AG04450 (cell line): Measurements from ENCODE around the gene PC. TPM values are rescaled to one million over a fixed set of nuclear protein-coding genes. Genes with fewer than 3 reads are reported as not detected.

Experiments used
- CTCF ChIA-PET: fragments of 300-600, 350-600 bp; formaldehyde crosslinking; extraction: SDS; loops from one replicate; lab custom pipeline; 2022; ENCODE audit warnings: antibody characterized with exemption, inconsistent platforms; lab: Charles Lee
- POLR2A ChIA-PET: fragments of 350-600 bp; formaldehyde crosslinking; extraction: SDS; loops from one replicate; lab custom pipeline; 2021; ENCODE audit warnings: antibody characterized with exemption, inconsistent platforms; lab: Yijun Ruan, JAX
- DNase-seq: peaks from one replicate; pipeline ENCODE4 v3.0.0-alpha.2; 2011; ENCODE audit warnings: low read depth, low spot score
- H3K27ac ChIP-seq: one replicate; pipeline ENCODE4 v1.5.1; 2012; ENCODE audit warnings: low read depth, low read length, control low read depth
- H3K27me3 ChIP-seq: one replicate; pipeline ENCODE4 v1.6.0; 2012; ENCODE audit warnings: low read length; ENCODE audit not compliant: control insufficient read depth, insufficient read depth
- H3K4me3 ChIP-seq: 2 replicates; pipeline ENCODE4 v1.5.1; 2011; ENCODE audit warnings: mild to moderate bottlenecking, low read depth, low read length, control low read depth
- H3K9me3 ChIP-seq: 2 replicates; pipeline ENCODE4 v1.5.1; 2012; ENCODE audit warnings: low read length; ENCODE audit not compliant: control insufficient read depth, insufficient read depth
- CTCF ChIP-seq: IDR thresholded peaks from 2 replicates; pipeline ENCODE4 v1.5.1; 2011; ENCODE audit warnings: low read depth, low read length, control low read depth, inconsistent platforms
- polyA plus RNA-seq: library from polyadenylated mRNA; depleted of rRNA; stranded (reverse); fragments of >200 nt; gene quantifications from 2 replicates; pipeline ENCODE4 v1.2.3, GENCODE V29; 2011

Gene PC
- polyA plus RNA-seq, 1 experiment: 12.1 TPM

- ChIA-PET CTCF (interaction anchor here (0.8 kb wide), 1 partner anchor 481 kb away, joined by 4 read pairs; no protein-coding TSS in a partner anchor), POLR2A (no interaction called here)
- peaks cover 4% of the 10 kb centered on the region; the same call in 1 of the 2 replicates for H3K9me3 ChIP-seq
- no peak for TF ChIP-seq CTCF
- H3K27ac ChIP-seq: no peak overlapping the region
- no peak overlapping the region for H3K4me3 ChIP-seq
- no peak for DNase-seq
- no peaks in the 10 kb centered on the region for H3K27me3 ChIP-seq
These were observed 68.2 kb downstream of the PC start for GRCh38 chr11:66889960-66890359.

GRCh38 chr11:66888282-66888681 lies 69.9 kb downstream of the PC start:
- no peaks in the 10 kb centered on the region for H3K27me3 ChIP-seq
- DNase-seq: no peak
- H3K9me3 ChIP-seq: peaks cover 4% of the 10 kb centered on the region; the same call in 1 of the 2 replicates
- POLR2A ChIA-PET: no interaction called here
- TF ChIP-seq CTCF: no peak
- no peak overlapping the region for H3K27ac ChIP-seq
- CTCF ChIA-PET: no interaction called here
- no peak overlapping the region for H3K4me3 ChIP-seq

- Histone ChIP-seq H3K4me3 (no peak overlapping the region), H3K27me3 (no peaks in the 10 kb centered on the region), H3K9me3 (peaks cover 4% of the 10 kb centered on the region; the same call in 1 of the 2 replicates), H3K27ac (no peak overlapping the region)
- ChIA-PET POLR2A (no interaction called here), CTCF (interaction anchor here (1.0 kb wide), 1 partner anchor 15 kb away, joined by 4 read pairs; no protein-coding TSS in a partner anchor)
- DNase-seq: no peak
- TF ChIP-seq CTCF: no peak
These were observed 70.7 kb downstream of the PC start for GRCh38 chr11:66887526-66887925.

- no peak for DNase-seq
- ChIA-PET POLR2A (interaction anchor here (0.6 to 0.7 kb wide), 2 partner anchors 31 to 262 kb away, joined by 3 to 5 read pairs; no protein-coding TSS in a partner anchor), CTCF (interaction anchor here (1.0 kb wide), 1 partner anchor 14 kb away, joined by 4 read pairs; no protein-coding TSS in a partner anchor)
These were observed 71.4 kb downstream of the PC start for GRCh38 chr11:66886671-66887221.

More at GRCh38 chr11:66886671-66887221, 71.4 kb downstream of the PC start:
- Histone ChIP-seq H3K4me3 (no peak overlapping the region), H3K27me3 (no peaks in the 10 kb centered on the region), H3K27ac (no peak overlapping the region), H3K9me3 (peaks cover 4% of the 10 kb centered on the region; the same call in 1 of the 2 replicates)
- no peak for TF ChIP-seq CTCF
